Endothelial cell of umbilical vein (primary cell): ENCODE results near the gene IRF1.

Source experiments
- EZH2 ChIP-seq: IDR thresholded peaks from 2 replicates; pipeline ENCODE4 v1.6.1; 2012; ENCODE audit warnings: borderline replicate concordance, low read depth, mild to moderate bottlenecking, moderate library complexity, low read length, inconsistent platforms; ENCODE audit not compliant: severe bottlenecking
- FOS ChIP-seq: IDR thresholded peaks from 2 replicates; pipeline ENCODE4 v1.6.1; 2011; ENCODE audit warnings: mild to moderate bottlenecking, low read length, moderate library complexity, borderline replicate concordance; ENCODE audit not compliant: insufficient read depth
- GATA2 ChIP-seq: IDR thresholded peaks from 2 replicates; pipeline ENCODE4 v1.7.0; 2011; ENCODE audit warnings: low read depth, mild to moderate bottlenecking, moderate library complexity, mixed read lengths, low read length; ENCODE audit not compliant: insufficient read length, insufficient read depth
- JUN ChIP-seq: IDR thresholded peaks from 2 replicates; pipeline ENCODE4 v1.6.1; 2011; ENCODE audit warnings: borderline replicate concordance, low read depth; ENCODE audit not compliant: insufficient read length, insufficient read depth
- POLR2A ChIP-seq: IDR thresholded peaks from 2 replicates; pipeline ENCODE4 v1.6.1; 2012; ENCODE audit warnings: low read depth, mild to moderate bottlenecking, control low read depth, low read length
- POLR2AphosphoS5 ChIP-seq: IDR thresholded peaks from 2 replicates; pipeline ENCODE4 v1.6.1; 2012; ENCODE audit warnings: low read depth, mild to moderate bottlenecking, control low read depth, low read length, moderate library complexity; ENCODE audit not compliant: insufficient read depth
- TF ChIP-seq, protein P1 (sequence below), 2 donors: IDR thresholded peaks; 1 replicate in 1 of 2; 2 replicates in 1 of 2; pipeline ENCODE4 v1.5.1; 2011; ENCODE audit warnings: low read length in 2 of 2, mild to moderate bottlenecking in 2 of 2, moderate library complexity in 2 of 2, control low read depth in 1 of 2, inconsistent platforms in 1 of 2, low read depth in 1 of 2; ENCODE audit not compliant: insufficient read depth in 1 of 2; ENCODE audit errors: extremely low read depth in 1 of 2

DNA sequence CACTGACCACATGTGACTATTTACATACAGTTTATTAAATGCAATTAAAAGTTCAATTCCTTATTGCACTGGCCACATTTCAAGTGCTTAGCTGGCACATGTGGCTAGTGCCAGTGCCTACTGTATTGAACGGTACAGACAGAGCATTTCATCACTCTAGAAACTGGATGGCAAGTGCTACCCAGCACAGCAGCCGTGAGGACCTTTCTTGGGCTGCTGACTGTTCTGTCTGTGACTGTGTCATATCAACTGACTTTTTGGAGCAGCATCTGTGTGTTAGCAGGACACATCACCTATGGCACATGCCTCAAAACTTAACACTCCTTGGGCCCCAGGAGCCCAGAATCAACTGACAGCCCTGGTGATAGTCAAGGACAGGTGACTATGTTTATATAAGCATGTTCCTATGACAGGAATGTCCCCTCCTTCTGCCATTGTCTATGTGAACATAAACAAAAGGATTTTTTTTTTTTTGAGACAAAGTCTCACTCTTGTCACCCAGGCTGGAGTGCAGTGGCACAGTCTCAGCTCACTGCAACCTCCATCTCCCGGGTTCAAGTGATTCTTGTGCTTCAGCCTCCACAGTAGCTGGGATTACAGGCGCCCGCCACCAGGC is 8.9 kb downstream of the IRF1 start:
- TF ChIP-seq POLR2A (no peak), POLR2AphosphoS5 (no peak), EZH2 (no peak), JUN (no peak), FOS (no peak), GATA2 (no peak)
- TF ChIP-seq, protein P1, sequence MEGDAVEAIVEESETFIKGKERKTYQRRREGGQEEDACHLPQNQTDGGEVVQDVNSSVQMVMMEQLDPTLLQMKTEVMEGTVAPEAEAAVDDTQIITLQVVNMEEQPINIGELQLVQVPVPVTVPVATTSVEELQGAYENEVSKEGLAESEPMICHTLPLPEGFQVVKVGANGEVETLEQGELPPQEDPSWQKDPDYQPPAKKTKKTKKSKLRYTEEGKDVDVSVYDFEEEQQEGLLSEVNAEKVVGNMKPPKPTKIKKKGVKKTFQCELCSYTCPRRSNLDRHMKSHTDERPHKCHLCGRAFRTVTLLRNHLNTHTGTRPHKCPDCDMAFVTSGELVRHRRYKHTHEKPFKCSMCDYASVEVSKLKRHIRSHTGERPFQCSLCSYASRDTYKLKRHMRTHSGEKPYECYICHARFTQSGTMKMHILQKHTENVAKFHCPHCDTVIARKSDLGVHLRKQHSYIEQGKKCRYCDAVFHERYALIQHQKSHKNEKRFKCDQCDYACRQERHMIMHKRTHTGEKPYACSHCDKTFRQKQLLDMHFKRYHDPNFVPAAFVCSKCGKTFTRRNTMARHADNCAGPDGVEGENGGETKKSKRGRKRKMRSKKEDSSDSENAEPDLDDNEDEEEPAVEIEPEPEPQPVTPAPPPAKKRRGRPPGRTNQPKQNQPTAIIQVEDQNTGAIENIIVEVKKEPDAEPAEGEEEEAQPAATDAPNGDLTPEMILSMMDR (IDR thresholded peaks at IDR 0.05; ENCODE audit: extremely low read depth in 1 of 2, insufficient read depth in 1 of 2, low read depth in 1 of 2, low read length in 2 of 2), result no peak
